GM19035 (cell line): ENCODE results near the gene SPTAN1.
A peak's percentile ranks its signal among the peaks of the same experiment; 100 is the strongest.
"Not testable (repeated sequence)": the region's sequence is repeated elsewhere in the genome, so short reads cannot be mapped to it uniquely, and the experiment has no call there.

Experiments used
- ATAC-seq: cut with Tn5 transposase; IDR thresholded peaks from one replicate; pipeline ENCODE4 v1.9.1; 2021; ENCODE audit not compliant: unreplicated experiment

The SPTAN1 gene

DNA sequence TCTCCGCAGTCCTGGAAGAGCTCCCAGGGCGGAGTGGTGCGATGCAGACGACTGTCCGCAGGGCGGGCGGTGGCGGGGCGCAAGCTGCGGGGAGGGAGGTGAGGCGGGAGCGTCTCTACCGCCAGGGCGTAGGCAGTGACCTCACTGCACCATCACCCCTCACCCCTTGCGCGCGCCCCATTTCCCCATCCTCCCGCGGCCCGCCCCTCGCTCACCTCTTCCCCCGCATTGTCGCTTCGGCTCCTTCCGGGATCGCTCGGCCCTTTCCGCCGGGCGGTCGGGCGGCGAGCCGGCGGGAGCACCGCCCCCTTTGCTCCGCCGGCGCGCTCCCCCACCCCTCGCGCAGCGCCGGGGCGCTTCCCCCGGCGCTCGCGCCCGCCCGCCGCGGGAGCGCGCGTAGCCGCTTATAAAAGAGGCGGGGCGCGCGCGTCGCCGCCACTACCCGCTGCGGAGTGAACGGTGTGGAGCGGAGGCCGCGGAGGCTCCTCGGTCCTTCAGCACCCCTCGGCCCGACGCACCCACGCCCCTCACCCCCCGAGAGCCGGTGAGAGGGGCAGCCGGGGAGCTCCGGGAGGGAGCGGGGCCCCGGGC, at the start of gene SPTAN1:
Gene SPTAN1 (plus strand): TSS at position 435 of the 591 bp plus-strand sequence. CDS start 14,154 bp downstream, outside the sequence.
- ATAC-seq: peak; percentile 82

DNA sequence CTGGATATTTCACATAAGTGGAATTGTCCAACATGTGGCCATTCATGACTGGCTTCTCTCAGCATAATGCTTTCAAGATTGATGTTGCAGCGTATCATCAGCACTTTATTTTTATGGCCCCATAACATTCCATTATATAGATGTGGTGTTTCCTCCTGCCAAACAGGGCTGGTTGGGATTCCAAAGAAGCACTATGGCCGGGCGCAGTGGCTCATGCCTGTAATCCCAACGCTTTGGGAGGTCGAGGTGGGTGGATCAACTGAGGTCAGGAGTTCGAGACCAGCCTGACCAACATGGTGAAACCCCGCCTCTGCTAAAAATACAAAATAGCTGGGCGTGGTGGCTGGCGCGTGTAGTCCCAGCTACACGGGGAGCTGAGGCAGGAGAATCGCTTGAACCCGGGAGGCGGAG, 49.0 kb upstream of the SPTAN1 start:
- ATAC-seq: not testable (repeated sequence)

DNA sequence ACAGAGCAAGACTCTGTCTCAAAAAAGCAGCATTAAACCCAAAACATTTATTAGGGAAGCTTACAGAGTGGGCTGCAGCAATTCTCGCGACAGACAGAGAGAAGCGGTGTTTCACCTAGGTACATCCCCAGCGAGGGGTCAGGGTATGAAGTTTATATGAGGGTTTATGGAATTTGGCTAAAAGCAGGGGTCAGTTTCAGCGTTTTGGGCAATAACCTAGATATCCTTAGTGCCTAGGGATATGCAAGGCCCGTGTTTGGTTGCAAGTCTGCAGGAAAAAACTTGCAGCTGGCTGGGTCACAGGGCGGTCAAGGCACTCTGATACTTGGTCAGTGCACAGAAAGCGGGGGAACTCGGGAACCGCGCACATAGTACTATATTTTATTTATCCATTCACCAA, 48.5 kb upstream of the SPTAN1 start:
- no peak for ATAC-seq

DNA sequence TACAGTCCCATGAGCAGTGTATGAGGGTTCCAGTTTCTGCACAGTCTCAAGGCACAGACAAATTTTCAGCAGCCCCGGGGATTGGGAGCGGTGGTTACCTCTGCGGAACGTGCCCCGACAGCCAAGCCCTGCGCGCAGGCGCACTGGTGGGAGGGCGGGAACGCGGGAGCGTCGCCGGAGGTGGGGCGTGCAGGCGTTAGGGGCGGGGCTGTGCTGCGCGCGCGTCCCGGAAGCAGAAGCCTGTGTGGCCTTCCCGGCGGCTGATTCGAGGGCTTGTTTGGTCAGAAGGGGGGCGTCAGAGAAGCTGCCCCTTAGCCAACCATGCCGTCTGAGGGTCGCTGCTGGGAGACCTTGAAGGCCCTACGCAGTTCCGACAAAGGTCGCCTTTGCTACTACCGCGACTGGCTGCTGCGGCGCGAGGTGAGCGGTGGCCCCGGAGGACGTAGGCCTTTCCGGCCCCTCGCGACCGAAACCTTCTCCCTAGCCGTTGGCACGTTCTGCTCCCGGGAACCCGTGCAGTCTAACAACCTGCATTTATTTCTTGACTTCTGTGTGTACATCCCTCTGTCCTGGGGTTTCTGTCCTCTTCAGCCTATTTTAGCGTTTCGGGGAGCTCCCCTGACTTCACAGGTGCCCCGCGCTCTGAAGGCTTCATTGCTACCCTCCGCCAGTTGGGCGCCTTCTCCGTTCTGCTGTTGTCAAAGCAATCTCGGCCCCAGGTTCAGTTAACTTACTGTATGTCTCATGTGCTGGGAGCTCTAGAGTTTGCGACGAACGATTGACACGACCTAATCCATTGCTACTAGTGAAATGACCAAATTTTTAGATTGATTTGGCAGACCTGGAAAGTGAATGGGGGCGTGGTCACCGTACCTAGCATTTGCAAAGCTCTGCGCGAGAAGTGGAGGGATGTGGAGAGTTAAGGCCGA, 47.6 kb upstream of the SPTAN1 start, which contains the start of gene GLE1:
Gene GLE1 (plus strand): TSS at position 235 of the 929 bp plus-strand sequence. CDS start 87 bp downstream, at position 322.
- ATAC-seq: peak; percentile 86

DNA sequence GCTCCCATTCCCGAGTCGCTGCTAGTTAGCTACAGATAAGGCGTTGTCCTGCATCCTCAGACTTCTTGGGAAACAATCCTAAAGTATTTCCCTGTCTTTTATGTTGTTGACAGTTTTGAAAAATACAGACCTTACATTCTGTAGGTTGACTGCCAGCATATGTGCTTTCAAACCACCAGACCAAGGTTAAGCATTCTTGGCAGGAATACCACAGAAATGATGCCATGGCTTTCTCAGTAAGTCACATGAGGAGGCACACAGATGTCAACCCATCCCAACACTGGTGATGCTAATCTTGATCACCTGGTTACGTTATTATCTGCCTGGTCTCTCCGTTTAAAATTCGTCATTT, 47.0 kb upstream of the SPTAN1 start:
- no peak for ATAC-seq

DNA sequence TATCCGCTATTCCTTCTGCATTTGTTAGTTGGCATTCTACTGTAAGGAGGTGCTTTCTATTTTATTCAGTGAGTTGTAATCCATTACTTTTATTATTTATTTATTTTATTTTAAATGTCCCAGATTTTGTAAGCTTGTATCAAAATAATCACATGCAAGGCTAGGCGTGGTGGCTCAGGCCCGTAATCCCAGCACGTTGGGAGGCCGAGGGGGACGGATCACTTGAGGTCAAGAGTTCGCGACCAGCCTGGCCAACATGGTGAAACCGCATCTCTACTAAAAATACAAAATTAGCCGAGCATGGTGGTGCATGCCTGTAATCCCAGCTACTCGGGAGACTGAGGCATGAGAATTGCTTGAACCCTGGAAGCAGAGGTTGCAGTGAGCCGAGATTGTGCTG, 46.5 kb upstream of the SPTAN1 start:
- not testable (repeated sequence) for ATAC-seq

DNA sequence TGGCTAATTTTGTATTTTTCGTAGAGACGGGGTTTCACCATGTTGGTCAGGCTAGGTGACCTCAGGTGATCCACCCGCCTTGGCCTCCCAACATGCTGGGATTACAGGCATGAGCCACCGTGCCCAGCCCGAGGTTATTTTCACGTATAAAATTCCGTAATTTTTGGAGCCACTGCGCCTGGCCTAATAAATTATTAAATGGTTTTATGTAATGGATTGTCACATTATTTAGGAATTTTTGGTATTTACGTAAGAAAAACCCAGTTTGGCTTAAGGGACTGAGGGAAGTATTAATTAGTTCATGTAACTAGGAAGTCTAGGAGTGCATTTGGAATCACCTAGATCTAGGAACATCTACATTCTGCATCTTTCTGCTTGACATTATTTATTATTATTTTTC, 39.6 kb upstream of the SPTAN1 start:
- ATAC-seq: no peak

DNA sequence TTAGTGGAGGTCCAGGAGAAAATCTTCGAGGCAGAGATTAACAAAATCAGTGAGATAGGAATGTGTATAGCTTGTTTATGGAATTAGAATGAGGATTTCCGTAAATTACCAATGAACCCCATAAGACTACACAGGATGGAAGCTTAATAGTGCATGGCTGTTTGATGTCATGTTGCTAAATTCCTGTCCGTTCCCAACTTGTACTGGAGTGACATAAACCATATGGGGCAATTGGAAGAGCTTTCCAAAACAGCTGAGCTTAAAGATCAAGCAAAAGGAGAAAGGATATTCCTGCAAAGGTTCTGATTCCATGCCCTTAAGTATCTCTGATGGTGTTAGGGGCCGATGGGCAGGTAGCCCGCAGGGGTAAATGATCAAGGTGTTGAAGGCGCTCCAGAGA, 30.4 kb upstream of the SPTAN1 start:
- ATAC-seq: no peak

DNA sequence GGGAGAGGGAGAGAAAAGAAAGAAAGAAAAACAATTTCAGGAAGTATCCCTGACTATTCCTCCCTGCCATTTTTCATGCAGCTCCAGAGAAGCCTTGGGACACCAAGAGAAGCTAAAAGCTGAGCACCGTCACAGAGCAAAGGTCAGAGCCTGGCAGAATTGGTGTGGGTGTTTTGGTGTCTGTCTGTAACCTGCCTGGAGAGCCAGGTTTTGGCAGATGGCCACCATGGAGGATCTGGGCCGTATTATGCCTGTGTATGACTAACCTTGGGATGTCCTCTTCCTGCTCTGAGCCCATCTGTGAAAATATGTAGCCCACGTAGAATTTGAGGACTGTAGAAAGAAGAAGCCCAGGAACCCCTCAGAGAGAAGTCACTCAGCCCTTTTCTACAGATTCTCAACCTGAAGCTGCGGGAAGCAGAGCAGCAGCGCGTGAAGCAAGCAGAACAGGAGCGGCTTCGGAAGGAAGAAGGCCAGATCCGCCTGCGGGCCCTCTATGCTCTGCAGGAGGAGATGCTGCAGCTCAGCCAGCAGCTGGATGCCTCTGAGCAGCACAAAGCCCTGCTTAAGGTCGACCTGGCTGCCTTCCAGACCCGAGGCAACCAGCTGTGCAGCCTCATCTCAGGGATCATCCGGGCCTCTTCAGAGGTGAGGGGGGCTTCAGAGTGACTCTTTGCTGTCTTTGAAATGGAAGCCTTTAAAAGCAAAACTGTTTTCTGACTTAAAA, 29.0 kb upstream of the SPTAN1 start:
- ATAC-seq: no peak

DNA sequence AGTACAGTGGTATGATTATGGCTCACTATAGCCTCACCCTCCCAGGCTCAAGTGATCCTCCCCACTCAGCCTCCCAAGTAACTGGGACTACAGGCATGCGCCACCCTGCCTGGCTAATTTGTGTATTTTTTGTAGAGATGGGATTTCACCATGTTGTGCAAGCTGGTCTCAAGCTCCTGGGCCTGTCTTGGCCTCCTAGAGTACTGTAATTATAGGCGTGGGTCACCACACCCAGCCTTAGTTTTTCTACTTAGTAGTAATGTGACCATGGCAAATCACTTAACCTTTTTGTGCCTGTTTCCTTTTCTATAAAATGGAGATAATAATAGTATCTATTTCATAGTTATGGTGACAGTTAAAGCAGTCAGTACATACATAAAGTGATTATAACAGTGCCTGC, 25.7 kb upstream of the SPTAN1 start:
- no peak for ATAC-seq

DNA sequence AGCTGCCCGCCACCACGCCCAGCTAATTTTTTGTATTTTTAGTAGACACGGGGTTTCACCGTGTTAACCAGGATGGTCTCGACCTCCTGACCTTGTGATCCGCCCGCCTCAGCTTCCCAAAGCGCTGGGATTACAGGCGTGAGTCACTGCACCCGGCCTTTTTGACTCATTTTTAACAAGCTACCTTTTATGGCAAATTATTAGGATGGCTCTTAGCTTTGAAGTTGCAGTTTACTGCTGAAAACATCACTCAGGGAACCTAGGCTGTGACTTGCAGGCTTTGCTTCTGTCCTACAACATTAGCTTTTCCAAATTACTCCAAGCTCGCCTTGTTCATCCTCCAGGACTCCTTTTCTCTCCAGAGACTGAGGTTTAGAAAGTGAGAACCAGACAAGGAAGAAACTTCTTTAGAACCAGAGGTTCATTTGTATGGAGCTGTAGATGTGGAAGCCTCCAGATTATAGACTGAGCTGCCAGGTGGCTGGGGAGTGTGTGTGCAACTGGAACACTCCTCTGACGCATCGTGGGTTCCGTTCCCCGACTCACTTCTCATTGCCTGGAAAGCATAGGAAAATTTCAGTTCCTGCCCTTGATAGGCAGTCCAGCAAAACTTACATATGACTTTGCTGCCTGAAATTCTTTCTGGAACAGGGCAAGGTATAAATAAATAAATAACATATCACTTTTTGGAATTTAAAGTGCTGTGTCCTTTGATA, 23.8 kb upstream of the SPTAN1 start:
- no peak for ATAC-seq

DNA sequence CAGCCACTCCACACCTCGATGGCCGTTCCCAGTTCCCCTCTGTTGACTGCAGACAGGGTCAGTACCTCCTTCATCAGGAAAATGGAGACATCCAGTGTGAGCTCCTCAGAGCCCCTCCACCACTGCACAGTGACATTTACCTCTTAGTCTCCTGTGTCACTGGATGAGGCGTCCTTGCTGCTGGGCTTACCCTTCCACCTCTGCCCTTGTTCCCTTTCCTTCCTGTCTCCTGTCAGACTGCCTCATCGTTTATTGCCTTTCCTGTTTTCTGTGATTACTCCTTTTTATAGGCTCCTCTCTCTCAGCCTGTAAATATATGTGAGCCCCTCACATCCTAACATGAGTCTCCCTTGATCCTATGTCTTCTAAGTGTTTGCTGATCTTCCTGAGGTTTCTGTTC, 23.2 kb upstream of the SPTAN1 start:
- ATAC-seq: no peak

DNA sequence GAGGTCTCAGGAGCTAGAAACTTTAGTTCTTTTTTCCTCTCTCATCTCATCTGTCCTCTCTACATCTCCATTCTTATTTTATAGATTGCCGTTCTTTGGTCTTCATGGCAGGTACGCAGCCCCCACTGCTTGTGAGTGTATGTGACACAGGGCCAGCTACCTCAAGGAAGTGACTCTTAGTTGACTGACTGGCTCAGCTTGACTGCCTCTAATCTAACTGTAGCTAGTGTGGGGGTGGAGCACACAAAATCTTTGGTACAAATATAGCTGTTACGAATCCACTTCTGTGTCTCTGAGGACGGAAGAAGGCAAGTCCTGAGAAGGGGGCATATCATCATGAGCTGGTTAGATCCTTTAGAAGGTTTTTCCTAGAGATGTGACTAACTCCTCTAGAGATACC, 19.8 kb upstream of the SPTAN1 start:
- ATAC-seq: no peak

DNA sequence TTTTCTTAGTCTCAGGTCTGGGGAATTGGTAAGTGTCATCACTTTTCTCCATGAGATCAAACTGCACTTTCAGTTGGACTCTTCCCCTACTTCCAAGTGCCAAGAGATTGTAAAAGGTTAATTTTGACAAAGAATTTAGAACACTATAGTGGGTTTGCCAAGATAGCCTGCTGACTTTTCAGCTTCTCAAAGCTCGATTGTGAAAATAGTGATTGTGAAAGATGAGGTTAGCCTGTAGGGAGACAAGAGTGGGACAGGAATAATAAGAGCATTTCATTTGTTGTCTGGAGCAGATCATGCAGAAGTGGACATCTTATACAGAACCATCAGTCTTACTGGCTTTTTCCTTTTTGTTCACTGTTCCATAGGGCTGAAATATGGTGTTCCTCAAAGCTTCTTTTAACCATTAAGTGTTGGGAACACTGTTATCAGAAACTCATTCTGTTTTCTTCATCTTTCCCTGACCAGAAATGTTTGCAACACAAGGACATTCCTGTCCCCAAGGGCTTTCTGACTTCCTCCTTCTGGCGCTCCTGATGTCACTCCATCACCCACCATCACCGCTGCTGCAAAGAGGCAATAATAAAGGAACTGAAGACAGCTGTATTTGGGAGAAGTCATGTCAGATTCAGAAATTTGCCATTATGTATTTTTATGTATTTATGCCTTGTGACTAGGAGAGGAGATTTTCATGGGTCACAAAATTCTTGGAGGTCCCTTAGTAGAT, 11.6 kb upstream of the SPTAN1 start:
- no peak for ATAC-seq

DNA sequence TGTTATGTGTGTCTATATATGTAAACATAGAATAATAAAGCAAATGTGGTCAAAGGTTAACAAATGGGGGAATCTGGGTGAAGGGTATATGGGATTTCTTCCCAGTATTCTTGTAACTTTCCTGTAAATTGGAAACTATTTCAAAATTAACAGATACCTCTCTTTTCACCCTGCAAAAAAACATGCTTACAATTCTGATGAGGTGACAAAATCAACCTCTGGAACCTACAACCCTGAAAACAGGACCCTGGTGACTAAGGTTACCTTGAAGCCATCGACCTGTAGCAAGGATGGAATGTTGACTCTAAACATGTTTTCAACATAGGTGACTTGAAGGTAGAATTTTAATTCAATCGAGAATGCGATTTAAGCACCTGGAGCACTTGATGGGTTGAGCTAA, 5.9 kb upstream of the SPTAN1 start:
- no peak for ATAC-seq

DNA sequence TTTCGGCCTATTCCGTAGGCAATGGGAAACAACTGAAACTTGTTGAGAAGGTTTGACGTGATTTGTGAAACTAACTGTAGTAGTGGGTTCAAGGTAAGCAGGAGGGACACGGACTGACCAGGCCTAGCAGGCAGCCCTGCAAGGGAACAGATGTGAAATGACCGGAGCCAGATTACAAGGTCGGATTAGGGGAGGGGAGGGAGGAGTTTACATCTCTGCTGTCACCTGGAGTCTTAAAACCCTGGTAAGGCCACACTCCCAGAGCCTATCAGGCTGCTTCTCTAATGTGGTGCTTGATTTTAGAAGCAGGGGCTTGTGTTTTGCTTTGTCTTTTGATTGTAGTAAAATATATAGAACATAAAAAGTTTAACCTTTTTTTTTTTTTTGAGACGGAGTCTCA, 3.5 kb upstream of the SPTAN1 start:
- ATAC-seq: no peak

DNA sequence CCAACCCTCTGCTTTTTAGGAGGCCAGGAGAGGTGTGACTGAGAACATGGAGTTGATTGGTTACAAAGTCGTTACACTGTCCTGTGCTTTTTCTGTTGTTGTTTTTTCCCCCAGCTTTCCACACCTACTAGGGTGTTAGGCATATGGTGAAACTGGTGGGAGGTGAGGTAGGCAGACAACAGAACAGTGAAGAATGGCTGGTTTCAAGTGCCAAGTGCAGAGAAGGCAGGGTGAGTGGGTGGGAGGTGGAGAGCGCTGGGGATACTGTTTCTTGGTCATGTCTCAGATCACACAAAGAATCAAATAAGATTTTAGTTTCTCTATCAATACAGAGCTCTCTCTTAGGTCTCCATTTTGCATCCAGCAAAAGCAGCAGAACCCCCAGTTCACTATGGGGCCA, 2.2 kb upstream of the SPTAN1 start:
- ATAC-seq: no peak

DNA sequence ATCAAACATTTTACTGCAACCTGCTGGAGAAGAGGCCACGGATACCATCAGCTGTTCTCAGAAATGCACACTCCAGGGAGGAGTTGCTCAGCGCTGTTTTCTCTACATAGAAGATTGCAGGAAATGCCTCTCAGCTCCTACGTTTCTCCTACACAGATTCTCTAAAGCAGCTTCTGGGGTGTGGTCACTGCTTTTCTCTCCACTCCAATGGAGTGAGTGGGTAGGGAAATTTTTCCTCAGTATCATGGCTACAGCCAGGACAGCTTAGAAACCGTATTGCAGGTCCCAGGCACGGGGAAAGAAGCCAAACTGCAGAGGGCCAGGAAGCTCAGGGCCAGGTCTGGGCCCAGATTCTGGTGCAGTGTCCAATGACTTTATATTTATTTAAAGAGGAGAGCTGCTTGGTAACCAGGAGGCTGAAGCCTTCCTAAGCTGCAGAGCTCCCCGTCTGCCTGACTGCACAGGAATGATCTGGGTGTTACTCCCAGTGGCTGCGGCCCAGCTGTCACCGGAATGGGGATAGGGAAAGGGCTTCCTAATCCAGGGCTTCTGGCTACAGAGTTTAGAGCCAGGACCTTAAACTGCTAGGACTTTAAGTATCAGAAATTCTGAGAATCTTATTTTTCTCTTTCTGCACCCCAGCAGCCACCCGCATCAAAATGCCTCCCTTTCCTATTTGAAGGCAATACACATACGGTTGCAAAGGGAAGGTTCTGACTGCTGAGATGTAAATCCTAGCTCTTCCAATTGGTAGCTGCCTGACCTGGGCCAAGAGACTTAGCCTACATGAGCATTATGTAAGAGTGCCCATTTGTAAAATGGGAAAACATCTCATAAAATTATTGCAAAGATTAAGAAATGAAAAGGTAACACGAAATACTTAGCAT, 1.4 kb upstream of the SPTAN1 start:
- no peak for ATAC-seq

DNA sequence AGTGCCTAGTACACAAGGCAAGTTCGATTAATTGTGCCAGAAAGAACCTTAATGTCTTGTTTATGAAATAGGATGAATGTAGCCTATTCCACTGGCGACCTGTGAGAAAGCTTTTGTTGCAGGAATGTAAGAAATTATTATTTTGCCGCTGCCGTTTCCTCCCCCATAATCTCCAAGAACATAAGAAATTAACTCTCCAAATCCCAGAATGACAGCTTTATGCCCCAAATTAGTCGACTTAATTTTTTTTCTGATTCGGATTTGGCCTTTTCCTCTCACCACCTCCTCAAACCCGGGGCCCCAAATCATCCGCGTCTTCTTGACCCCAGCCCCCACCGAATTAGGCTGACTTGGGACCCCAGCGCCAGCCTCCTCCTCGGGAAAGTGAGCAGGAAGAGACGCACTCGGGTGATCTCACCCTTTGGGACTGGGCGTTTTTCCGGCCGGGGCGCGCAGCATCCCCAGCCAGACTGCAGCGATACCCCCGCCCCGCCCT, 682 bp upstream of the SPTAN1 start:
- ATAC-seq: no peak
